ACHN (cell line): Measurements from ENCODE around the gene ADRA2B.

Experiments
- DNase-seq: peaks from one replicate; pipeline ENCODE4 v3.0.0-alpha.2; 2015
- in situ Hi-C: cut with HindIII; loops from 2 replicates; pipeline ENCODE4 v1.10.0; 2017; ENCODE audit warnings: low sequenced_read_pairs, low pct_ligation_motif_present, low pct_unique_long_range_greater_than_20kb

Gene ADRA2B

GRCh38 chr2:96140941-96141623 lies 24.7 kb upstream of the ADRA2B start:
- no peak for DNase-seq
- in situ Hi-C loops, result no loop called here

- no peak for DNase-seq
- in situ Hi-C loops, result no loop called here
Observed at GRCh38 chr2:96139181-96139758, 22.9 kb upstream of the ADRA2B start.

- DNase-seq, result peak; percentile 39
- in situ Hi-C loops, result no loop called here
Observed at GRCh38 chr2:96138179-96139145, 22.1 kb upstream of the ADRA2B start, which contains the start of gene ASTL. TSS of gene ASTL (minus strand) at chr2:96138502. CDS start at chr2:96138436, 66 bp downstream.

- DNase-seq, result no peak
- in situ Hi-C loops, result no loop called here
Observed at GRCh38 chr2:96137321-96138178, 21.2 kb upstream of the ADRA2B start.

- DNase-seq, result no peak
- in situ Hi-C loops, result no loop called here
Observed at GRCh38 chr2:96136129-96136720, 19.9 kb upstream of the ADRA2B start.

GRCh38 chr2:96135621-96136020 lies 19.2 kb upstream of the ADRA2B start:
- in situ Hi-C loops, result no loop called here

GRCh38 chr2:96135171-96135570 lies 18.8 kb upstream of the ADRA2B start:
- in situ Hi-C loops, result no loop called here
- no peak for DNase-seq

More at GRCh38 chr2:96135621-96136020, 19.2 kb upstream of the ADRA2B start:
- DNase-seq, result no peak

- no peak for DNase-seq
- in situ Hi-C loops, result no loop called here
Observed at GRCh38 chr2:96134421-96134820, 18.1 kb upstream of the ADRA2B start.

- DNase-seq, result no peak
- in situ Hi-C loops, result no loop called here
Observed at GRCh38 chr2:96131813-96132745, 15.7 kb upstream of the ADRA2B start.

- no peak for DNase-seq
- in situ Hi-C loops, result no loop called here
Observed at GRCh38 chr2:96131152-96131812, 14.9 kb upstream of the ADRA2B start.

- in situ Hi-C loops, result no loop called here
Observed at GRCh38 chr2:96130483-96130882, 14.1 kb upstream of the ADRA2B start.

GRCh38 chr2:96129528-96130120 lies 13.3 kb upstream of the ADRA2B start:
- in situ Hi-C loops, result no loop called here
- no peak for DNase-seq

More at GRCh38 chr2:96130483-96130882, 14.1 kb upstream of the ADRA2B start:
- DNase-seq, result no peak

GRCh38 chr2:96128456-96128855 lies 12.1 kb upstream of the ADRA2B start:
- no peak for DNase-seq

GRCh38 chr2:96124406-96125265 lies 8.3 kb upstream of the ADRA2B start:
- in situ Hi-C loops, result no loop called here

More at GRCh38 chr2:96128456-96128855, 12.1 kb upstream of the ADRA2B start:
- in situ Hi-C loops, result no loop called here

GRCh38 chr2:96123936-96124335 lies 7.6 kb upstream of the ADRA2B start:
- no peak for DNase-seq
- in situ Hi-C loops, result no loop called here

More at GRCh38 chr2:96124406-96125265, 8.3 kb upstream of the ADRA2B start:
- no peak for DNase-seq
